Measurements from ENCODE around the gene TOP2A. TPM values are rescaled to one million over a fixed set of nuclear protein-coding genes. Genes with fewer than 3 reads are reported as not detected.
A peak's percentile ranks its signal among the peaks of the same experiment; 100 is the strongest.

TOP2A gene
- total RNA-seq, 3 donors from 2014 or later (not counting 1 experiment from before 2014, with no cell fraction given): 2.0 to 6.4 (median 4.6) TPM

DNA sequence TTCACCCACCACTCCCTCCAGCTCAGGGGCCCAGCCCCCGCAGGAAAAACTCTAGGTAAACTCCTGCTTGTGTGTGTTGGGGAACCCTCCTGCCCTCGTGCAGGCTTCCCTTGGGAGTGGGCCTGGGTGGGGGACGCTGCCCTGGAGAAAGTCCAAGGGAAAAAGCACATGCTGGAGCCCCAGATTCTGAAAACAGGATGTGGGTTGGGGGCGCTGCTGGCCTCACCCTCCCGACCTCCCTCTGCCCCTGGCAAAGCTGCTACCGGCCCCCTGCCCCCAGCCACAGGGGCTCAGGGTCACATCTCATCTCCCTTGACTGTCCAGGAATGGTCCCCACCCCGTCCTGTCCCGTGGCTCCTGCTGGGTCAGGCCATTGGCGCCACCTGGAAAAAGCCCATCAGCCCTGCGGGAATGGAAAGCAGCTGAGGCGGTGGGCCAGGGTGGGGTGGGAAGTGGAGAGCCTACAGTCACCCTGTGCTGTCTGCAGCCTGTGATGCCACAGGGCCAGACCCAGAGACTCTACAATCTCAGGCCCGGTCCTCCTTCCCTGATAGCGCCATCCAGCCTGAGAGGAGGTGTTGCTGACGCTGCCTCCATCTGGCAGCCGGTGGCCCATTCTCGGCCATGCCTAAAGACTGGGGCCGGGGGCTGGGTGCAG lies 50.7 kb downstream of the TOP2A start:
- intact Hi-C loops (cut with micrococcal nuclease): no loop called here
- 74% methylated on average over 17 of the region's 17 CpGs for WGBS (ENCODE audit: insufficient coverage)
- no peak overlapping the region for H3K27ac Mint-ChIP-seq

DNA sequence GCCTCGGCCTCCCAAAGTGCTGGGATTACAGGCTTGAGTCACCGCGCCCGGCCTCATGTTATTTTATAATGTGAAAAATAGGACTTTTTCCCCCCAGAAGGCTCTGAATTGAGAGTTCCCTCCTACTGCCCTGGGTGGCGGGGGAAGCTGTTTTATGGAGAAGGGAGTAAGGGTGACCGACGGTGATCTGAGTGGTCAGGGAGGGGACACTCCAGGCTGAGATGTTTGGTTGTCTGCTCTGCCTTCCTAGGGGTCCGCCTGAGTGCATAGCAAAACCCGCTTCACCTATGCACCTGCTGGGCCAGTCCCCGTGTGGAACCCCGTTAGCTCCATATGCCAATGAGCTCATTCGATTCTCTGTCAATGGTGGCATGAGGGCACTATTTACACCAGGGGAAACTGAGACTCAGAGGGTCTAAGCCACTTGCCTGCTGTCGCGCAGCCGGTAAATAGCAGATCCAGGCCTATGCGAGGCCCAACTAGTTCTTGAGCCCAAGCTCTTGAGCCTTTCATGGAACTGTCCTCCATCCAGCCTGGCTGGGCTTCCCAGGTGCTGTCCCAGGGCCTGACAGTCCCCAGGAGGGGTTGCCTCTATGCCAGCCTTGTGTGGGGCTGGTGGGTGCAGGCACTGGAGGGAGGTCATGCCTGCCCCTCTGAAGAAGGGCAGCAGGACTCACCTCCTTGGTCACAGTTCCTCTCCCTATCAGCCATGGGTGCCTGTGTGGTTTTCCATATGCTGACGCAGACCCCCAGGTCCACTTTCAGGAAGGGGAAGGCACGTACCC lies 51.4 kb downstream of the TOP2A start:
- no peaks in the 10 kb centered on the region for H3K9me3 Mint-ChIP-seq
- no peak overlapping the region for H3K4me3 ChIP-seq (ENCODE audit: low read length)
- H3K27ac Mint-ChIP-seq: no peak overlapping the region
- no peak overlapping the region for H3K27ac ChIP-seq (ENCODE audit: low read length)
- TF ChIP-seq, protein P1, sequence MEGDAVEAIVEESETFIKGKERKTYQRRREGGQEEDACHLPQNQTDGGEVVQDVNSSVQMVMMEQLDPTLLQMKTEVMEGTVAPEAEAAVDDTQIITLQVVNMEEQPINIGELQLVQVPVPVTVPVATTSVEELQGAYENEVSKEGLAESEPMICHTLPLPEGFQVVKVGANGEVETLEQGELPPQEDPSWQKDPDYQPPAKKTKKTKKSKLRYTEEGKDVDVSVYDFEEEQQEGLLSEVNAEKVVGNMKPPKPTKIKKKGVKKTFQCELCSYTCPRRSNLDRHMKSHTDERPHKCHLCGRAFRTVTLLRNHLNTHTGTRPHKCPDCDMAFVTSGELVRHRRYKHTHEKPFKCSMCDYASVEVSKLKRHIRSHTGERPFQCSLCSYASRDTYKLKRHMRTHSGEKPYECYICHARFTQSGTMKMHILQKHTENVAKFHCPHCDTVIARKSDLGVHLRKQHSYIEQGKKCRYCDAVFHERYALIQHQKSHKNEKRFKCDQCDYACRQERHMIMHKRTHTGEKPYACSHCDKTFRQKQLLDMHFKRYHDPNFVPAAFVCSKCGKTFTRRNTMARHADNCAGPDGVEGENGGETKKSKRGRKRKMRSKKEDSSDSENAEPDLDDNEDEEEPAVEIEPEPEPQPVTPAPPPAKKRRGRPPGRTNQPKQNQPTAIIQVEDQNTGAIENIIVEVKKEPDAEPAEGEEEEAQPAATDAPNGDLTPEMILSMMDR (IDR thresholded peaks at IDR 0.05): no peak
- DNase-seq (no peak), ATAC-seq (no peak)
- H3K27me3 Mint-ChIP-seq (ENCODE audit: low read depth in 2 of 2): peaks cover 0 to 9% of the 10 kb centered on the region in 2 donors
- peaks cover 10% of the 10 kb centered on the region for H3K27me3 ChIP-seq (ENCODE audit: control insufficient read depth, insufficient read depth, low read length)
- no peak overlapping the region for H3K4me3 Mint-ChIP-seq
- WGBS (ENCODE audit: insufficient coverage): 95% methylated on average over 18 of the region's 18 CpGs
- H3K4me1 Mint-ChIP-seq: peaks cover 7 to 18% of the 10 kb centered on the region in 2 donors
- peaks cover 17% of the 10 kb centered on the region for H3K4me1 ChIP-seq (ENCODE audit: control insufficient read depth, insufficient read depth, low read length)
- no peaks in the 10 kb centered on the region for H3K9me3 ChIP-seq (ENCODE audit: control insufficient read depth, insufficient read depth, low read length)
- intact Hi-C loops (cut with micrococcal nuclease): no loop called here
- H3K36me3 Mint-ChIP-seq: no peaks in the 10 kb centered on the region
- no peaks in the 10 kb centered on the region for H3K36me3 ChIP-seq (ENCODE audit: control insufficient read depth, insufficient read depth, low read length)

More for the DNA sequence above, 50.7 kb downstream of the TOP2A start:
- TF ChIP-seq, protein P1 (IDR thresholded peaks at IDR 0.05): no peak
- H3K9me3 ChIP-seq (ENCODE audit: control insufficient read depth, insufficient read depth, low read length): no peaks in the 10 kb centered on the region
- H3K27me3 ChIP-seq (ENCODE audit: control insufficient read depth, insufficient read depth, low read length): peaks cover 10% of the 10 kb centered on the region
- no peak overlapping the region for H3K27ac ChIP-seq (ENCODE audit: low read length)
- H3K27me3 Mint-ChIP-seq (ENCODE audit: low read depth in 2 of 2): peaks cover 0 to 5% of the 10 kb centered on the region in 2 donors
- no peak for ATAC-seq
- H3K36me3 Mint-ChIP-seq: no peaks in the 10 kb centered on the region
- H3K4me3 Mint-ChIP-seq: no peak overlapping the region
- H3K4me1 Mint-ChIP-seq: peaks cover 9 to 19% of the 10 kb centered on the region in 2 donors
- DNase-seq: no peak
- H3K4me1 ChIP-seq (ENCODE audit: control insufficient read depth, insufficient read depth, low read length): peaks cover 15% of the 10 kb centered on the region
- H3K36me3 ChIP-seq (ENCODE audit: control insufficient read depth, insufficient read depth, low read length): no peaks in the 10 kb centered on the region
- no peak overlapping the region for H3K4me3 ChIP-seq (ENCODE audit: low read length)
- H3K9me3 Mint-ChIP-seq: no peaks in the 10 kb centered on the region

DNA sequence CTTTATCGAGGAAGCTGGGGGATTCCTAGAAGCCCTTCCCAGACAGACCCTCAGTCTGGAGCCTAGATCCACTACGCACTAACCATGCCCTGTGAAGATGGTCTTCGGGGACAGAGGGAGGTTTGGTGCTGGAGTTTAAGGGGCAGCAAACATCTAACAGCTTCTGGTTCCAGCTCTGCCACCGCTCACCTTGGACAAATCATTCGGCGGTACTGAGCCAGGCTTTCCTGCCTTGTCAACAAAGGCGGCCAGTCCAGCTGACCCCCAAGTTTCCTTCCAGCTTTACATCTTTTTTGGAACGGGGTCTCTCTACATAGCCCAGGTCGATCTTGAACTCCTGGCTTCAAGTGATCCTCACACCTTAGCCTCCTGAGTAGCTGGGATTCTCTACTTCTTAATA lies 52.8 kb downstream of the TOP2A start:
- Histone ChIP-seq H3K36me3 (ENCODE audit: control insufficient read depth, insufficient read depth, low read length) (no peaks in the 10 kb centered on the region), H3K9me3 (ENCODE audit: control insufficient read depth, insufficient read depth, low read length) (no peaks in the 10 kb centered on the region), H3K27me3 (ENCODE audit: control insufficient read depth, insufficient read depth, low read length) (peaks cover 10% of the 10 kb centered on the region), H3K4me1 (ENCODE audit: control insufficient read depth, insufficient read depth, low read length) (peaks cover 17% of the 10 kb centered on the region), H3K27ac (ENCODE audit: low read length) (no peak overlapping the region), H3K4me3 (ENCODE audit: low read length) (no peak overlapping the region)
- Mint-ChIP-seq H3K27me3 (ENCODE audit: low read depth in 2 of 2) (peaks cover 7 to 20% of the 10 kb centered on the region in 2 donors), H3K9me3 (no peaks in the 10 kb centered on the region), H3K27ac (no peak overlapping the region), H3K36me3 (no peaks in the 10 kb centered on the region), H3K4me3 (peak overlapping the region; percentile 58), H3K4me1 (peaks cover 5 to 20% of the 10 kb centered on the region in 2 donors)
- DNase-seq: no peak
- TF ChIP-seq, protein P1 (IDR thresholded peaks at IDR 0.05): no peak
- 95% methylated on average over 9 of the region's 9 CpGs for WGBS (ENCODE audit: insufficient coverage)
- ATAC-seq: no peak
- intact Hi-C loops (cut with micrococcal nuclease): no loop called here

Measured in natural killer cell (primary cell).